KOPT-K1 (cell line): Measurements from ENCODE around the gene MAP2K7.
"Not testable (repeated sequence)": the region's sequence is repeated elsewhere in the genome, so short reads cannot be mapped to it uniquely, and the experiment has no call there.

Experiments
- H3K27ac ChIP-seq: fragments of 200-600 bp; sonication (generic); 2 replicates; pipeline ENCODE4 v1.5.1; 2016; ENCODE audit warnings: antibody characterized with exemption, mild to moderate bottlenecking, low read depth, low read length; ENCODE audit not compliant: poor library complexity, severe bottlenecking
- H3K36me3 ChIP-seq: fragments of 200-600 bp; sonication (generic); 2 replicates; pipeline ENCODE4 v1.5.1; 2017; ENCODE audit warnings: antibody characterized with exemption, mild to moderate bottlenecking, low read length, moderate library complexity; ENCODE audit not compliant: insufficient read depth
- H3K9me3 ChIP-seq: fragments of 200-600 bp; sonication (generic); 2 replicates; pipeline ENCODE4 v1.5.1; 2017; ENCODE audit warnings: antibody characterized with exemption, low read length, mild to moderate bottlenecking; ENCODE audit not compliant: insufficient read depth, poor library complexity, severe bottlenecking

The MAP2K7 gene

GRCh38 chr19:7924241-7924640 lies 20.6 kb downstream of the MAP2K7 start:
- Histone ChIP-seq H3K36me3 (peaks cover 27% of the 10 kb centered on the region; the same call in 1 of the 2 replicates), H3K27ac (no peak overlapping the region)

GRCh38 chr19:7924651-7925170 lies 21.0 kb downstream of the MAP2K7 start:
- Histone ChIP-seq H3K36me3 (peaks cover 29% of the 10 kb centered on the region; the same call in 1 of the 2 replicates), H3K27ac (no peak overlapping the region)

More at GRCh38 chr19:7924241-7924640, 20.6 kb downstream of the MAP2K7 start:
- H3K9me3 ChIP-seq = no peaks in the 10 kb centered on the region

GRCh38 chr19:7925171-7925851 lies 21.6 kb downstream of the MAP2K7 start:
- Histone ChIP-seq H3K9me3 (no peaks in the 10 kb centered on the region), H3K36me3 (peaks cover 33% of the 10 kb centered on the region), H3K27ac (peak overlapping the region; percentile 14)

More at GRCh38 chr19:7924651-7925170, 21.0 kb downstream of the MAP2K7 start:
- H3K9me3 ChIP-seq = no peaks in the 10 kb centered on the region

GRCh38 chr19:7926021-7926726 lies 22.5 kb downstream of the MAP2K7 start, which contains the start of gene CTXN1:
Gene CTXN1 (minus strand): TSS chr19:7926135. CDS start chr19:7925538, 597 bp downstream.
- Histone ChIP-seq H3K36me3 (peaks cover 42% of the 10 kb centered on the region), H3K27ac (peak within 1 kb of the TSS; percentile 14), H3K9me3 (no peaks in the 10 kb centered on the region)

- no peaks in the 10 kb centered on the region for H3K9me3 ChIP-seq
- no peak overlapping the region for H3K27ac ChIP-seq
- H3K36me3 ChIP-seq = peaks cover 44% of the 10 kb centered on the region
Measured at GRCh38 chr19:7926727-7927604, 23.3 kb downstream of the MAP2K7 start.

GRCh38 chr19:7927605-7928333 lies 24.1 kb downstream of the MAP2K7 start:
- no peak overlapping the region for H3K27ac ChIP-seq
- peaks cover 44% of the 10 kb centered on the region for H3K36me3 ChIP-seq
- no peaks in the 10 kb centered on the region for H3K9me3 ChIP-seq

- Histone ChIP-seq H3K27ac (no peak overlapping the region), H3K9me3 (no peaks in the 10 kb centered on the region)
Measured at GRCh38 chr19:7928334-7928706, 24.6 kb downstream of the MAP2K7 start.

GRCh38 chr19:7928741-7929701 lies 25.3 kb downstream of the MAP2K7 start:
- Histone ChIP-seq H3K27ac (no peak overlapping the region), H3K36me3 (peaks cover 52% of the 10 kb centered on the region), H3K9me3 (no peaks in the 10 kb centered on the region)

More at GRCh38 chr19:7928334-7928706, 24.6 kb downstream of the MAP2K7 start:
- H3K36me3 ChIP-seq = peaks cover 45% of the 10 kb centered on the region

- not testable (repeated sequence) for H3K27ac ChIP-seq, H3K9me3 ChIP-seq
- peaks cover 62% of the 10 kb centered on the region for H3K36me3 ChIP-seq
Measured at GRCh38 chr19:7930030-7930429, 26.4 kb downstream of the MAP2K7 start.

GRCh38 chr19:7930765-7931164 lies 27.1 kb downstream of the MAP2K7 start:
- no peaks in the 10 kb centered on the region for H3K9me3 ChIP-seq
- H3K27ac ChIP-seq = no peak overlapping the region
- H3K36me3 ChIP-seq = peaks cover 70% of the 10 kb centered on the region

GRCh38 chr19:7931221-7932061 lies 27.8 kb downstream of the MAP2K7 start:
- Histone ChIP-seq H3K36me3 (peaks cover 76% of the 10 kb centered on the region), H3K27ac (no peak overlapping the region)

GRCh38 chr19:7932276-7932929 lies 28.7 kb downstream of the MAP2K7 start:
- H3K27ac ChIP-seq = no peak overlapping the region
- H3K36me3 ChIP-seq = peaks cover 85% of the 10 kb centered on the region
- no peaks in the 10 kb centered on the region for H3K9me3 ChIP-seq

More at GRCh38 chr19:7931221-7932061, 27.8 kb downstream of the MAP2K7 start:
- no peaks in the 10 kb centered on the region for H3K9me3 ChIP-seq
